HG02885 (cell line): ENCODE measurements around the gene MOV10L1.
"Not testable (repeated sequence)": the region's sequence is repeated elsewhere in the genome, so short reads cannot be mapped to it uniquely, and the experiment has no call there.

Experiments used
- ATAC-seq: cut with Tn5 transposase; IDR thresholded peaks from one replicate; pipeline ENCODE4 v1.9.1; 2021; ENCODE audit warnings: mild to moderate bottlenecking; ENCODE audit not compliant: unreplicated experiment, poor library complexity

Gene MOV10L1

DNA sequence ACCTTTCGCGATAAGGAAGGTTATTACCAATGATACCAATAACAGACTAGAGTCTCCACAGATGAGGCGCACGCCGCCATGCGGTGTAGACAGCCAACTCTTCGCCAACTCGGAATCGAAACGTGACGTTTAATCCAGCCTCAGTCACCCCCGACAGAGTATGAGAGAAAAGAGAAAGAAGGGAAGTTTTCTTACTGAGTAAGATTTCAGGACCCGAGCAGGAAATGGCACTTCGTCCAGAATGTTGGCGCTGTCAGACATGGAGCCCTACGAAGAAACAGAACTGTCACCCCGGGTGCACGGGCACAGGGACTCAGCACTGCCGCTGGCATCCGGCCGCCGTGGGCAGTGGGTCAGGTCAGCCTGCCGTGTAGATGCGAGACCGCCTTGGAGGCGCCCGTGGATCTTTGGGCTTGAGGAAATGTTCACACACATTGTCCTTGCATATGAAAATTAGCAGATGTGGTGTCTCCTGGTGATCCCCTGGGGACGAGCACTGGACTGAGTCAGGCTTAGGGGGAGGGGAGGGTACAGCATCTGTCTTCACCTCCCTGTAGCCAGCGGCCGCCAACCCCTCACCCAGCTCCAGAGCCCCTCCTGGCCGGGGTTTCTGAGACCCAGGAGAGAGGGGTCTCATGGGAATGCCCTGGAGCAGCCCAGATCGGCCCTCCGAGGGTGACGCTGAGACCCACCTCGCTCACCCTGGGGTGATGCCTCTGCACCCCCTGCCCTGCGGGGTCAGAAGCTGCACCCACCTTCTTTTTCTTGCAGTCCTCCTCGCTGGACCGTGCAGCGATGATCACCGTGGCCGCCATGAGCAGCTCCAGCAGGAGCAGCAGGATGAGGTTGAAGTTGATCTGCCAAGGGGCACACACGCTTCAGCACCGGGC lies 12.9 kb upstream of the MOV10L1 start:
- no peak for ATAC-seq

- no peak for ATAC-seq
Observed at GRCh38 chr22:50078246-50078645, 11.6 kb upstream of the MOV10L1 start.

DNA sequence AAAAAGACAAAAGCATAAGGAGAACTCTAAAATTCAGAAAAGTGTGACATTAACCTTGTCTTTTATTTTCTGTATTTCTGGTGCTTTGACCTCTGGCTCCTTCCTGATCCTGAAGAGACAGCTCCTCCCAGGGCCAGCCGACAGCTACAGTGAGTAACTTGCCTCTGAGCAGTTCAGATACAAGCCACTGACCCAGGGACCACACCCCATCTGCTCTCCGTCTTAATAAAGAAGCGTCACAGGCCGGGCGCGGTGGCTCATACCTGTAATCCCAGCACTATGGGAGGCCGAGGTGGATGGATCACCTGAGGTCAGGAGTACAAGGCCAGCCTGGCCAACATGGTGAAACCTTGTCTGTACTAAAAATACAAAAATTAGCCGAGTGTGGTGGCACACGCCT lies 11.0 kb upstream of the MOV10L1 start:
- no peak for ATAC-seq

DNA sequence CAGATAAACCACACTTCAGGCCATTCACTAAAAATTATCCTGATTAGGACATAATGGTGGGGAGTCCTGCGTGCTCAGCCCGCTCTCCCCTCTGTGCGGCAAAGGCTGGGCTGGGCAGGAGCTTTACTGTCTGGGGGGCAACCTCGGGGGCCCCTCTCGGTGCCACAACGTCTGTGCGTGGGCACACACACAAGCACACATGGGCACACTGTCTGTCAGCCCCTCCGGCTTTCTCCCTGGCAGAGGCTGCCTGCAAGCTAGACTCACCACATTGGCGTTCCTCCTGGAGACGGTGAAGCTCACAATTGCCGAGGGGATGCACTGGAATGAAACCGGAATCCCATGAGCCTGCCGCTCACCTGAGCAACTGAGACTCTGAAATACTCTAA lies 9.7 kb upstream of the MOV10L1 start:
- ATAC-seq = no peak

DNA sequence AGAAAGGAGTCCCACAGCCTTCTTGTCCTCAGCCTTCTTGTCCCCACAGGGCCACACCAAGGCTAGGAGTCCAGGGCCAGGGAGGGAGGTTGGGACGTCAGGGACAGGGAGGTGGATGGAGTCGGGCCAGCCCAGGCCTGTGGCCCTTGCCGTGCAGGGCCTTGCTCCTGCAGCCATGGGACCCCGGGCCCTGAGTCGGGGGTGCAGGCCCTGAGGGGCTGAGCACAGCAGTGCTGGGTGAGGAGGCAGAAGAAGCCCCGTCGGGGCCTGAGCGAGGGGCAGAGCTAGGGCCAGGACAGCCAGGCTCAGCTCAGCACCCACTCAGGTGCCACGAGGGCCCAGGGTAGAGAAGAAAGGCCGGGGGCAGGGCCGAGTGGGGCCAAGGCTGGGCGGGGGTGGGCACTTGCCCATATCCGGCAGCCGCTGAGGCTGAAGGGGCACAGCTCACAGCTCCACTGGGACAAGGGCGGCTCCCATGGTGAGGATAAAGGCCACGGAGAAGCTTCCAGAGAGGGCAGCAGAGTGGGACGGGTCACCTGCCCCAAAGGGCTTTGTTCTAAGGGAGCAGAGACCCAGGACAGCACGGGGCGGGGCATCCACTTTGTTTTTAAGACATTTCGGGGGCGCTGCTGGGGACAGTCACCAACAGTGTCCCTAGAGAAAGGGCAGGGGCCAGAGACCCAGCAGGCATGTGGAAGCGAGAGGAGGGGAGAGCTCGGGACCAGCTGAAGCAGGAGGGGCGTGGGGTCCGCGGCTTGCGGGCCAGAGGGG lies 8.2 kb upstream of the MOV10L1 start:
- no peak for ATAC-seq

DNA sequence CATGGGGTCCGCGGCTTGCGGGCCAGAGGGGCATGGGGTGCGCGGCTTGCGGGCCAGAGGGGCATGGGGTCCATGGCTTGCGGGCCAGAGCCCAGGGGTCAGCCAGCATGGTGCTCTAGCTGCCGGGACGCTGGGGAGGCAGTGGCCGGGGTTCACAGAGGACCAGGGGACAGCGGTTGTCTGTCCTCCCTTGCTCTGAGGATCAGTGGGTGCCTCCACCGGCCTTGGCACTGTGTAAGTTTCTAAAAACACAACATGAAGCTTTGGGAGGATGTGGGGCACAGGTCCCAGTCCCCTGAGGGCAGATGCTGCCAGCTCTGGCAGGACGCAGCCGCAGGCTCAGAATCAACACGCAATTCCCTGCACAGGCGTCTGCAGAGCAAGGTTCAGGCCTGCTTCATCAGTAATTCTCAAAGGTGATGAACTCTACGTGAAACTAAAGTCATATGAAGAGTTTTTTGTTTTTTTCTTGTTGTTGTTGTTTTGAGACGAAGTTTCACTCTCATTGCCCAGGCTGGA lies 7.5 kb upstream of the MOV10L1 start:
- no peak for ATAC-seq

DNA sequence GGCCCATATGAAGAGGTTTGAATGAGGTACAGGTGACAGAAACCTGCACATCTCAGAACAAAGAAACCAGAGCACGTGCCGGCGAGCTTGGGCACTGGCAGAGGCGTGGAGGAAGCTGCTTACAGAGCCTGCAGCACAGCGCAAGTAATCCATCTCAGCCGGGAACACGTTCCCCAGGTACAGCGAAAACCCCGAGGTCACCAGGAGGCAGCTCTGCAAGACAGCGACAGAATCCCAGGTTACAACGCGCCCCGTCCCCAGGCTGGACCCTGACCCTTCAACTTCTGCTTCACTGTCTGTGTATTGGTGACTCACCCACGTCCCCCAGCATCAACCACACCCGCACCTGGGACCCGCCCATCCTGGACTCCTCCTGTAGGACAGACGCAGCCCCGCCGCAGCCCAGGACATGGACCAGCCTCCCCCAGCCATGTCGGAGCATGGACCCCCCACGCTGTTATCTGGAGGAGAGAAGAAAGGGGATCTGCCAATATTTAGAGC lies 6.8 kb upstream of the MOV10L1 start:
- no peak for ATAC-seq

DNA sequence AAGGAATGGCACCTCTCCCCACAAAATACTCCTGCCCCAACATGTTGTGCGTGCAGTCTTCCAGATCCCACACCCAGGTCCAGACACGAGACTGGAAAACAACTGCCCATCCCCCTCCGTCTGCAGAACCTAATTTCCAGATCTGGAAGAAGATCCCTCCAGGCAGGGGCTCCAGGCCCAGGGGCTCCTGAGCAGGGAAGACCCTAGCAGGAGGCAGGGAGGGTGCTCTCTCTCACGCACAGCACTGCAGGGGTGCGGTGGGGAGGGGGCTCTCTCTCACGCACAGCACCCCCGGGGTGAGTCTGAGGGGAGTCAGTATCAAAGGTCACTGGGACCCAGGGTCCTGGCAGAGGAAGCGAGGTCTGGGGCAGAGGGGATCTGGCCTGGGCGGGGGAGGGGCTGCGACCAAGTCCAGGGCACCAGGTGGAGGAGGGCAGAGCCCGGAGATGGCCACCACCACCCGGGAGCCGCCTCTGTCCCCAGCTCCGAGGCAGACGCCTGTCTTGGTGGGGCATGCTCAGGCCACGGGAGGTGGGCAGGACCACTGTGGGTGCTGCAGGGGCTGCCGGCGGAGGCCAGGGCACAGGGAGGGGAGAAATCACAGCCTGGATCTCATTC lies 6.2 kb upstream of the MOV10L1 start:
- no peak for ATAC-seq

DNA sequence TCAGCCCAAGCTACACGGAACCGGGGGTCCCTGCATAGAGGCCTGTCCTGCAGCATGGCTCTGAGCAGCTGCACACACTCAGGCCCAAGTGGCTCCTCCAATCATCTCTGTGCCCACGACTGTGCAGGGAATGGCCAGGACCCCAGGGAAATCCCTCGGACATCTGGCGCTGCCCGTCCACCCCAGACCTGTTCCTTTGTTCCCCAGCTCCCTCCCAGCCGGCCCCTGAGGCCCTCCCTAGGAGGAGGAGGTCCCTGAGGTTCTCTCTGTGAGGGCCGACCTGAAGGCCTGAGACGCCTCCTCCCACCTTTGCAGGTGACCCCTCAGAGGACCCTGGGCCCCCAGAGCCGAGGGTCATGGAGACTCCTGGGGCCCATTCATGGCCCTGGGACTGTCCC lies 5.7 kb upstream of the MOV10L1 start:
- no peak for ATAC-seq

DNA sequence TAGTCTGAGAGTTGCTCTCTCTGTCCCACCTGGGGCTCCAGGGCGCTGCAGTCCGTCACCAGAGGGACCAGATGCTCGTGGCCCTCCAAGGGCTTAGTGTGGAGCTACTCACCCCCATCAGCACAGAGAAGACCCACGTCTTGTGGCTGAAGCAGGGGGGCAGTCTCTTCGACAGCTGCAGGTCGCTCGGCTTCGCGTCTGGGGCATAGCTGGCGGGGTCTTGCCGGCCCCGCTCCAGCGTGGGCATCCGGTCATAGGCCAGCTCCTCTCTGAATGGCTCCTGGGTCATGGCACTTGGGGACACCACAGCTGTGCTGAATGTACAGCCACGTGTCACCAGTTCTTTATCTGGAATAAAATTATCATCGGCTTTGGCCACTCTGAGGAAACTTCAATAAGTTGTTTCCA lies 5.2 kb upstream of the MOV10L1 start:
- ATAC-seq = no peak

GRCh38 chr22:50085211-50085972 lies 4.4 kb upstream of the MOV10L1 start, which contains the start of gene MLC1:
MLC1 (minus strand) TSS chr22:50085426; CDS start chr22:50084902, 524 bp downstream.
- ATAC-seq = no peak

DNA sequence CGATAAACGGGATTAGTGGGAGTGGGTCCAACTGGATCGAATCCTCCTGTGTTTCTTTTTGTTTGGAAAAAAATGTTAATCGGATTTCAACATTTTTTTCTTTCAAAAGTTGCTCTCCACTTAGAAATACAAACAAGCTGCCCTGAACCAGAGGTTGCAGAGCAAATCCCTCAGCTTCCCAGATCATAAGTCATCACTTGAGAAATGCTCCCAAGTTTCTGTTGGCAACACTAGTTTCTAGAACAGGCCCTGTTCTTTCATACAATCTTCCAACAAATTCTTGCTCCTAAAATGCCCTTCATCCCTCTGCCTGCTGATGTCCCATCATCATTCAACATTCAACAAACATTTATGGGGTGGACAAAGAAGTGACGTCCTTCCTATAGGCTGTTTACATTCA lies 3.3 kb upstream of the MOV10L1 start:
- ATAC-seq = no peak

DNA sequence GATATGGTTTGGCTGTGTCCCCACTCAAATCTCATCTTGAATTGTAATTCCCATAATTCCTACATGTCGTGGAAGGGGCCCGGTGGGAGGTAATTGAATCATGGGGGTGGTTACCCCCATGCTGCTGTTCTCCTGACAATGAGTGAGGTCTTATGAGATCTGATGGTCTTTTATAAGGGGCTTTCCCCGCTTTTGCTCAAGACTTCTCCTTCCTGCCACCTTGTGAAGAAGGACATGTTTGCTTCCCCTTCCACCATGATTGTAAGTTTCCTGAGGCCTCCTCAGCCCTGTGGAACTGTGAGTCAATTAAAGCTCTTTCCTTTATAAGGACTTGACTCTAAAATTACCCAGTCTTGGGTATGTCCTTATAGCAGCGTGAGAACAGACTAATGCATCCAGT lies 2.8 kb upstream of the MOV10L1 start:
- not testable (repeated sequence) for ATAC-seq

- no peak for ATAC-seq
Observed at GRCh38 chr22:50087646-50088045, 2.2 kb upstream of the MOV10L1 start.

- no peak for ATAC-seq
Observed at GRCh38 chr22:50088096-50088495, 1.7 kb upstream of the MOV10L1 start.

DNA sequence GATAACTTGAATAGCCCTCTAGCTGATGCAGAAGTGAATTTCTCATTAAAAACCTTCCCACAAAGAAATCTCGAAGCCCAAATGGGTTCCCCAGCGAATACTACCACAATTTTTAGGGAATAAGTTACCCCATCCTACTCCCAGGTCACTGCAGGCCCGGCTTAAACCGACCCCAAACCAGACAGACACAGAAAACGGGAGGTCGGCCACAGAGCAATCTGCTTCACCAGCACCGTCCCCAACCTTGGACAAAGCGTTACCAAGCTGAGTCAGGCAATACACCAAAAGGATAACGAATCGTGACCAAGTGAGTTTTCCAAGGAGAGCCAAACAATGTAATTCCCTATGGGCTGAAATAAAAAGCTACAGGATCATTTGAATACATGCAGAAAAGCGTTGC lies 575 bp upstream of the MOV10L1 start:
- ATAC-seq = no peak

DNA sequence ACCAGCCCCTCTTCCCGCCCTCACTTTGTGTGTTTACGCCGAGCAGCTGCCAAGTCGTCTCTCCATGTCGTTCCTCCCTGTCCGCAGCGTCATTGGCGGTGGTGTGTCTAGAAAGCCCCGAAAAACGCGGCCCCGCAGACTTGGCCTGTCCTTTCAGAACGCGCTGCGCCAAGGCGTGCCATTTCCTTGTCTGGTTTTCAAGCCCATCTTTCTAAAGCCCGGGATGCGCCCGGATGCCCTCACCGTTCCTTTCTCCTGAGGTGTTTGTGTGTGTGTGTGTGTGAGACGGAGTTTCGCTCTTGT lies 557 bp downstream of the MOV10L1 start:
- no peak for ATAC-seq

- ATAC-seq = no peak
Observed at GRCh38 chr22:50091092-50091768, 1.4 kb downstream of the MOV10L1 start.

DNA sequence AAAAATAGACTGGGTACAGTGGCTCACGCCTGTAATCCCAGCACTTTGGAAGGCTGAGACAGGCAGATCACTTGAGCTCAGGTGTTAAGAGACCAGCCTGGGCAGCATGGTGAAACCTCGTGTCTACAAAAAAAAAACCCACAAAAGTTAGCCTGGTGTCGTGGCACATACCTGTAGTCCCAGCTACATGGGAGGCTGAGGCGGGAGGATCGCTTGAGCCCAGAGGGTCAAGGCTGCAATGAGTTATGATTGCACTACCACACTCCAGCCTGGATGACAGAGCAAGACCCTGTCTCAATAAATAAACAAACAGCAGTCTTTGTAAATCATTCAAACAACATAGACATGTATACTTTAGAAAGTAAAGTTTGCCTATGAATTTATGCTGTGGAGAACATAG lies 2.5 kb downstream of the MOV10L1 start:
- ATAC-seq = no peak

- no peak for ATAC-seq
Observed at GRCh38 chr22:50098052-50098451, 8.2 kb downstream of the MOV10L1 start.
